Mesothelial cell of epicardium (in vitro differentiated cells): ENCODE data around the gene CFAP58. TPM values are rescaled to one million over a fixed set of nuclear protein-coding genes. Genes with fewer than 3 reads are reported as not detected.
"Not testable (repeated sequence)": the region's sequence is repeated elsewhere in the genome, so short reads cannot be mapped to it uniquely, and the experiment has no call there.

ENCODE experiments used
- DNase-seq, 2 experiments: peaks; one replicate each; pipeline ENCODE4 v3.0.0; 2021; ENCODE audit warnings: low spot score in 2 of 2; ENCODE audit not compliant: unreplicated experiment in 2 of 2
- H3K27ac Mint-ChIP-seq: 2 replicates; pipeline ENCODE4 v1.8.0; 2021; ENCODE audit warnings: mixed read lengths
- H3K27me3 Mint-ChIP-seq: 2 replicates; pipeline ENCODE4 v1.8.0; 2021; ENCODE audit warnings: low read depth, mixed read lengths
- H3K36me3 Mint-ChIP-seq: 2 replicates; pipeline ENCODE4 v1.8.0; 2021; ENCODE audit warnings: mixed read lengths
- H3K4me1 Mint-ChIP-seq: 2 replicates; pipeline ENCODE4 v1.8.0; 2021; ENCODE audit warnings: mixed read lengths
- H3K4me3 Mint-ChIP-seq: 2 replicates; pipeline ENCODE4 v1.8.0; 2021; ENCODE audit warnings: mild to moderate bottlenecking, moderate library complexity, mixed read lengths
- H3K9me3 Mint-ChIP-seq: 2 replicates; pipeline ENCODE4 v1.8.0; 2021; ENCODE audit warnings: mixed read lengths
- total RNA-seq: library from RNA; stranded (reverse); gene quantifications from 3 replicates; pipeline ENCODE4 v1.2.1, GENCODE V29; 2021
- TF ChIP-seq, protein P1 (sequence below): fragments of 200-600 bp; sonication (generic); IDR thresholded peaks from one replicate; pipeline ENCODE4 v1.5.0; 2021; ENCODE audit warnings: antibody characterized with exemption; ENCODE audit not compliant: unreplicated experiment

The CFAP58 gene
- total RNA-seq, 1 donor from 2014 or later, result 0.58 TPM

DNA sequence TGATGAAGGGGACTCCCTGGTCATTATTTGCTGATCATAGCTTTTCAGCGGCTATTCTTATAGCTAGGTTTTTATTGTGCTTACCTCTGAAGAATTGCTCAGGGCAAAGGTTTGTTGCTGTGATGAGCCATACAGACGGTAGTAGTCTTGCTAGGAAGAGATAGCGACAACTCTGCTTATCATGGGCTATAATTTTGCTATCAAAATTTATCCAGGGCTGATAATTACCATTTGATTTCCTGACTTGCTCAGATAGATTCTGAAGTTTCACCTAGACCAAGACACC, 103.9 kb downstream of the CFAP58 start:
- Mint-ChIP-seq H3K9me3 (peaks cover 17% of the 10 kb centered on the region), H3K4me1 (no peaks in the 10 kb centered on the region), H3K4me3 (no peak overlapping the region), H3K27me3 (peaks cover 5% of the 10 kb centered on the region), H3K27ac (no peak overlapping the region), H3K36me3 (no peaks in the 10 kb centered on the region)
- TF ChIP-seq, protein P1, sequence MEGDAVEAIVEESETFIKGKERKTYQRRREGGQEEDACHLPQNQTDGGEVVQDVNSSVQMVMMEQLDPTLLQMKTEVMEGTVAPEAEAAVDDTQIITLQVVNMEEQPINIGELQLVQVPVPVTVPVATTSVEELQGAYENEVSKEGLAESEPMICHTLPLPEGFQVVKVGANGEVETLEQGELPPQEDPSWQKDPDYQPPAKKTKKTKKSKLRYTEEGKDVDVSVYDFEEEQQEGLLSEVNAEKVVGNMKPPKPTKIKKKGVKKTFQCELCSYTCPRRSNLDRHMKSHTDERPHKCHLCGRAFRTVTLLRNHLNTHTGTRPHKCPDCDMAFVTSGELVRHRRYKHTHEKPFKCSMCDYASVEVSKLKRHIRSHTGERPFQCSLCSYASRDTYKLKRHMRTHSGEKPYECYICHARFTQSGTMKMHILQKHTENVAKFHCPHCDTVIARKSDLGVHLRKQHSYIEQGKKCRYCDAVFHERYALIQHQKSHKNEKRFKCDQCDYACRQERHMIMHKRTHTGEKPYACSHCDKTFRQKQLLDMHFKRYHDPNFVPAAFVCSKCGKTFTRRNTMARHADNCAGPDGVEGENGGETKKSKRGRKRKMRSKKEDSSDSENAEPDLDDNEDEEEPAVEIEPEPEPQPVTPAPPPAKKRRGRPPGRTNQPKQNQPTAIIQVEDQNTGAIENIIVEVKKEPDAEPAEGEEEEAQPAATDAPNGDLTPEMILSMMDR, result no peak
- DNase-seq, result no peak

DNA sequence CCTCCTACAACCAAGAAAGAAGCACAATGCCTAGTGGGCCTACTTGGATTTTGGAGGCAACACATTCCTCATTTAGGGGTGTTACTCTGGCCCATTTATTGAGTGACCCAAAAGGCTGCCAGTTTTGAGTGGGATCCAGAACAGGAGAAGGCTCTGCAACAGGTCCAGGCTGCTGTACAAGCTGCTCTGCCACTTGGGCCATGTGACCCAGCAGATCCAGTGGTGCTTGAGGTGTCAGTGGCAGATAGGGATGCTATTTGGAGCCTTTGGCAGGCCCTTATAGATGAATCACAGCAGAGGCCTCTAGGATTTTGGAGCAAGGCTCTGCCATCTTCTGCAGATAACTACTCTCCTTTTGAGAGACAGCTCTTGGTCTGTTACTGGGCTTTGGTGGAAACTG, 111.9 kb downstream of the CFAP58 start:
- H3K4me1 Mint-ChIP-seq, H3K4me3 Mint-ChIP-seq, H3K27me3 Mint-ChIP-seq, H3K36me3 Mint-ChIP-seq, H3K27ac Mint-ChIP-seq, DNase-seq: not testable (repeated sequence)
- peaks cover 40% of the 10 kb centered on the region for H3K9me3 Mint-ChIP-seq

DNA sequence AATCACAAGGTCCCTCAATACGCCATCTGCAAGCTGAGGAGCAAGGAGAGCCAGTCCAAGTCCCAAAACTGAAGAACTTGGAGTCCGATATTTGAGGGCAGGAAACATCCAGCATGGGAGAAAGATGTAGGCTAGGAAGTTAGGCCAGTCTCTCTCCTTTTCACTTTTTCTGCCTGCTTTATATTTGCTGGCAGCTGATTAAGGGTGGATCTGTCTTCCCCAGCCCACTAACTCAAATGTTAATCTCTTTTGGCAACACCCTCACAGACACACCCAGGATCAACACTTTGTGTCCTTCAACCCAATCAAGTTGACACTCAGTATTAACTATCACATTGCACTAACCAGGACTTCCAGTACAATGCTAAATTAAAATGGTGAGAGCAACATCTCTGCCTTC, 115.2 kb downstream of the CFAP58 start:
- not testable (repeated sequence) for H3K27ac Mint-ChIP-seq, H3K36me3 Mint-ChIP-seq, H3K27me3 Mint-ChIP-seq, H3K4me1 Mint-ChIP-seq, DNase-seq, H3K4me3 Mint-ChIP-seq
- H3K9me3 Mint-ChIP-seq, result peaks cover 21% of the 10 kb centered on the region

DNA sequence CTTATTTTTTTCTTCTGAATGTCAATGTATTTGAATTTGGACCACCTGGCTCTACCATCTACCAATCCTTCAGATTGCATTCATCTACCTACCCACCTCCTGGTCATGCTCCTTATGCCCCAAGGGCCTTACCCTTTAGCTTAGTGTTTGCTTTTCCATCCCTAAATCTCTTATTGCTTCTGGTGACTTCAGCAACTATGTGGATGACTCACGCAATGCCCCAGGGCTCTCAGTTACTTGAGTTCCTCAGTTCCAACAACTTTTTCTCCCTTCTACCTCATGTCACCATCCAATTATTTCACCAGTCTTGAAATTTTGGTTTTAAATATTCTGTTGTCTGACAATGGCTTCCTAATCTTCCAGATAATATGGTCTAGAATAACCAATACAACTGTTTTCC, 118.9 kb downstream of the CFAP58 start:
- H3K27ac Mint-ChIP-seq, result no peak overlapping the region
- no peak overlapping the region for H3K4me3 Mint-ChIP-seq
- TF ChIP-seq, protein P1, result no peak
- H3K4me1 Mint-ChIP-seq, result no peaks in the 10 kb centered on the region
- peaks cover 5% of the 10 kb centered on the region for H3K9me3 Mint-ChIP-seq
- no peak for DNase-seq
- H3K27me3 Mint-ChIP-seq, result no peaks in the 10 kb centered on the region
- no peaks in the 10 kb centered on the region for H3K36me3 Mint-ChIP-seq

DNA sequence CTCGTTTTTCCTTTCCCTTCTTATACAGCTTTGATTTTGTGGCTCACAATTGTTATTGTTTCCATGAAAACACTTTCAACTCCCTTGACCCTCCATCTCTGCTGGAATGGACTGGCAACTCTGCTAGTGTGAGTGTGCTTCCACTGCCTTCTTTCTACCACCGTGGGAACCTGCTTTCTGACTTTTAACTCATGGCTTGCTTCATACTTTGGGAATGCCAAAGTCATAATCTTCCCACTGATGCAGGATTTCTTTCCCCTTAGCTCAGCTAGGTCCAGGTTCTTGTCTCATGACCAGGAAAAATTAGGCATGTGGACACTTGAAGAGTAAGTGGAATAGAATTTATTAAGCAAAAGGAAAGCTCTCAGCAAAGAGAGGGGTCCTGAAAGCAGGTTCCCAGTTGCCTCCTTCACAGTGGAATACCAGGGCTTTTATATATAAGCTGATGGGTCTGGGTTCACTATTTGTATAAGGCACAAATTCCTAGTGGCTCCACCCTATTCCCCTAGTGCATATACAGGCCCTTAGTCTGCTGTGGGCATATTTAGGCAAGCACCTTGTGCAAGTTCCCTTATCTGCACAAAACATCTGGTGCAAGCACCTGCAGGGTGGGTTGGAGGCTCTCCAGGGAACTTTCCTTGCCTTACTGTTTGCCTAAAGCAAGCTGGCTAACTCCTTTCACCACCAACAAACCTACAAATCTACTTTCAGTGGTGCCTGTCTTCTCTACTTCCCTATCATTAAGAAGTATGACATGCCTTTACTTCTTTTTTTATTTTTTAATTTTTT, 119.5 kb downstream of the CFAP58 start:
- H3K4me3 Mint-ChIP-seq, result no peak overlapping the region
- H3K27ac Mint-ChIP-seq, result no peak overlapping the region
- H3K4me1 Mint-ChIP-seq, result no peaks in the 10 kb centered on the region
- no peaks in the 10 kb centered on the region for H3K27me3 Mint-ChIP-seq
- TF ChIP-seq, protein P1, result no peak
- no peak for DNase-seq
- peaks cover 5% of the 10 kb centered on the region for H3K9me3 Mint-ChIP-seq
- H3K36me3 Mint-ChIP-seq, result no peaks in the 10 kb centered on the region

DNA sequence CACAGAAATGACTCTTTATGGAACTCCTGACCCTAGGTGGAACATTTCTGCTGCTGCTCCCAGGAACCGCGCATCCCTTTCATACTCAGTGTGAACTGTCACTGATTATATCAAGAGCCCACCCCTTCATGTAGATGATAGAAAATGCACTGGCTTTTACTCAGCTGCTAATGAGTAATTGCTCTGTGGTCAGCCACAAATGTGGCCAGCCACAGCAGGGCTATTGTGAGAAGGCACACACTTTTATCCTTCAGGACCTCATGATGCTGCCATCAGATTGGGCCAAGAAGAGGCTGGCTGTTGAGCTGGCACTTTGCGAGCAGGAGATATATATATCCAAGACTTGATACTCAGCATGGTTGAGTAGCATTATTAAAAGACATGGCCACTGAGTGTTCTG, 124.7 kb downstream of the CFAP58 start:
- Mint-ChIP-seq H3K27me3 (peaks cover 22% of the 10 kb centered on the region), H3K4me3 (no peak overlapping the region)
- TF ChIP-seq, protein P1, result no peak

More for the DNA sequence above, 124.7 kb downstream of the CFAP58 start:
- H3K4me1 Mint-ChIP-seq, result no peaks in the 10 kb centered on the region
- no peak for DNase-seq
- H3K9me3 Mint-ChIP-seq, result no peaks in the 10 kb centered on the region
- H3K36me3 Mint-ChIP-seq, result no peaks in the 10 kb centered on the region
- no peak overlapping the region for H3K27ac Mint-ChIP-seq
